ENCODE results near the gene THOC6.

THOC6 gene

DNA sequence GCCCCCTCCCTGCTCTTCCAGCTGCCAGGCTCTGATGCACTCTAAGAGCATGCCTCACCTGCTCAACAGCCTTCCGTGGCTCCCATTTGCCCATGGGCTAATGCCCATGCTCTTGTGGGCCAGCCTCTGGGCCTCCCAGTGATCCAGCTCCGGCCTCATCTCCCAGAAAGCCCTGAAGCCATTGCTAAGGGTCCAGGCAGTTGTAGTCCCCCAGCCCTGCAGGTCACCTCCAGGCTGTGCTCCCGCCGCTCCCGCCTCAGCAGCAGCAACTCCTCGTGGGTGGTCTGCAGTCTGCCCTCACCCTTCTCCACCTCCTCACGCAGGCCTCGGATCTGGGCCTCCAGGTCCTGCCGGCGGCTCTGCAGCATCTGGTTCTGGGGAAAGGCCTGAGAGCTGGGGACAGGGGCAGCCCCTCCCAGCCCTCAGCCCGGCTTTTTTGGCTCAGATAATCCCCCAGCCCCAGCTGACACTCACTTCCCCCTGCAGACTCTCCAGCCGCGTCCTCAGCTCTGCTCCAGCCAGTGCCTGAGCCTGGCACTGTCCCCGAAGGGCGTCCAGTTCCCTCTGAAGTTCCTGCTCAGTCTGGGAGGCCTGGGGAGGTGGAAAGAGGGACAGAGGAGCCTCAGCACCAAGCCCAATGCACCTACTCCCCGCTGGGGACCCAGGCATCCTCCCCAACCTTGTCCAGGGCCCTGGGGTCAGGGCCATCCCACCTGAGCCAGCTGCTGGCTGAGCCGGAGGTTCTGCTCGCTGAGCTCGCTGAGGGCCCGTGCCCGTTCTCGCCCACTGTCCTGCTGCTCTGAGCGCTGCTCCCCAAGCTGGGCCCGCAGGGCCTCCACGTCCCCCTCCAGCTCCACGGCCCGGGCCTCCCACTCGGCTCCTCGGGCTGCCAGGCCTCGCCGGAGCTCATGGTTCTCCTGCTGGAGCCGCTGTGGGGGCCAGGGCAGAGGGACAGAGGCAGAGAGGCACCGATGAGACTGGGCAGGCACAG is 6.7 kb downstream of the THOC6 start:
- DNase-seq (ENCODE audit: low read depth), result no peak
- H3K4me3 ChIP-seq (ENCODE audit: low read length), result no peak overlapping the region
- TF ChIP-seq, protein P1, sequence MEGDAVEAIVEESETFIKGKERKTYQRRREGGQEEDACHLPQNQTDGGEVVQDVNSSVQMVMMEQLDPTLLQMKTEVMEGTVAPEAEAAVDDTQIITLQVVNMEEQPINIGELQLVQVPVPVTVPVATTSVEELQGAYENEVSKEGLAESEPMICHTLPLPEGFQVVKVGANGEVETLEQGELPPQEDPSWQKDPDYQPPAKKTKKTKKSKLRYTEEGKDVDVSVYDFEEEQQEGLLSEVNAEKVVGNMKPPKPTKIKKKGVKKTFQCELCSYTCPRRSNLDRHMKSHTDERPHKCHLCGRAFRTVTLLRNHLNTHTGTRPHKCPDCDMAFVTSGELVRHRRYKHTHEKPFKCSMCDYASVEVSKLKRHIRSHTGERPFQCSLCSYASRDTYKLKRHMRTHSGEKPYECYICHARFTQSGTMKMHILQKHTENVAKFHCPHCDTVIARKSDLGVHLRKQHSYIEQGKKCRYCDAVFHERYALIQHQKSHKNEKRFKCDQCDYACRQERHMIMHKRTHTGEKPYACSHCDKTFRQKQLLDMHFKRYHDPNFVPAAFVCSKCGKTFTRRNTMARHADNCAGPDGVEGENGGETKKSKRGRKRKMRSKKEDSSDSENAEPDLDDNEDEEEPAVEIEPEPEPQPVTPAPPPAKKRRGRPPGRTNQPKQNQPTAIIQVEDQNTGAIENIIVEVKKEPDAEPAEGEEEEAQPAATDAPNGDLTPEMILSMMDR (conservative IDR thresholded peaks at IDR 0.05; ENCODE audit: low read depth, low read length), result no peak

DNA sequence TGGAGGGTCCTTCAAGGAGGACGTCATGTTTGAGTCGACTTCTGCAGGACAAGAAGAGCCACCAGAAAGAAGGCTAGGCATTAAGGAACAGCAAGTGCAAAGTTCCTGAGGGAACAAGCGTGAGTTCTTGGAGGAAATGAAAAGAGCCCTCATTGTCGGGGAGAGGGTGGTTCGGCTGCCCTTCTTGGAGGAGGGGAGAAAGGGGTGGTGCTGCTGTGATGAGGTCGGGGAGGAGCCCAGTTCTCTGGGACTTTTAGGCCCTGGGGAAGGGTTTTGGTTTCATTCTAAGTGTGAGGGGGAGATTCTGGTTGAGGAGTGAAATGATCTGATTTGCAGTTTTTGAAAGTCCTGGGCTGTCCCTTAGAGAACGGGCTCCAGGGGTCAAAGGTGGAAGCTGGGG is 8.8 kb downstream of the THOC6 start:
- DNase-seq (ENCODE audit: low read depth), result no peak
- TF ChIP-seq, protein P1 (conservative IDR thresholded peaks at IDR 0.05; ENCODE audit: low read depth, low read length), result no peak
- H3K4me3 ChIP-seq (ENCODE audit: low read length), result no peak overlapping the region

DNA sequence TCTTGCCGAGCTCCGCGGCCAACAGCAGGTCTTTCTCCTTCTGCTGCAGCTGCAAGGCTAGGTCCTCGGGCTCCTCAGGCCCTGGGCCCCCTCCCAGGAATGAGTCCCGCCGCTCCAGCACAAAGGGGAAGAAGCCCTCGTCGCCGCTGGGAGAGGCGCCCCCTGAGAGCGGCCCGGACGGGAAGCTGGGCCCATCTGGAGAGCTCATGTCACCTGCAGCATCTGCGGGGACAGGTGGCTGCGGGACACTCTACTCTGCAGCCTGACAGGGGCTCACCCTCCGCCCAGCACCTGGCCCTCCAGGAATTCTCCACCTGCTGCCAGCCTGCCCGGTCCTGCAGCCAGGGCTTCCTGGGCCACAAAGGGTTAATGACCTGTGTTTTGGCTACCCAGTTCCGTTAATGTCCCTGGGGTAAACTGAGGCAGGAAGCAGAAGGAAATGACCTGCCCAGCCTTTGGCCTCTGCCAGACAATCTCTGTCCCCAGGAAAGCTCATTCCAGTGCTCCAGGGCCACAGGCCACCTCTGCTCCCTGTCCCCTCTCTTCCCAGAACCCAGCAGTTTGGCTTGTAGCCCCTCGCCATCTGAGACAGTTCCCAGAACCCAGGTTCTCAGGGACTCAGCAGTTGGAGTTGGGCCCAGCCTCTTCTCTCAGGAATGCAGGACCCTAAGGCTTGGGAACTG is 11.6 kb downstream of the THOC6 start:
- H3K4me3 ChIP-seq (ENCODE audit: low read length), result no peak overlapping the region
- TF ChIP-seq, protein P1 (conservative IDR thresholded peaks at IDR 0.05; ENCODE audit: low read depth, low read length), result no peak
- DNase-seq (ENCODE audit: low read depth), result no peak

DNA sequence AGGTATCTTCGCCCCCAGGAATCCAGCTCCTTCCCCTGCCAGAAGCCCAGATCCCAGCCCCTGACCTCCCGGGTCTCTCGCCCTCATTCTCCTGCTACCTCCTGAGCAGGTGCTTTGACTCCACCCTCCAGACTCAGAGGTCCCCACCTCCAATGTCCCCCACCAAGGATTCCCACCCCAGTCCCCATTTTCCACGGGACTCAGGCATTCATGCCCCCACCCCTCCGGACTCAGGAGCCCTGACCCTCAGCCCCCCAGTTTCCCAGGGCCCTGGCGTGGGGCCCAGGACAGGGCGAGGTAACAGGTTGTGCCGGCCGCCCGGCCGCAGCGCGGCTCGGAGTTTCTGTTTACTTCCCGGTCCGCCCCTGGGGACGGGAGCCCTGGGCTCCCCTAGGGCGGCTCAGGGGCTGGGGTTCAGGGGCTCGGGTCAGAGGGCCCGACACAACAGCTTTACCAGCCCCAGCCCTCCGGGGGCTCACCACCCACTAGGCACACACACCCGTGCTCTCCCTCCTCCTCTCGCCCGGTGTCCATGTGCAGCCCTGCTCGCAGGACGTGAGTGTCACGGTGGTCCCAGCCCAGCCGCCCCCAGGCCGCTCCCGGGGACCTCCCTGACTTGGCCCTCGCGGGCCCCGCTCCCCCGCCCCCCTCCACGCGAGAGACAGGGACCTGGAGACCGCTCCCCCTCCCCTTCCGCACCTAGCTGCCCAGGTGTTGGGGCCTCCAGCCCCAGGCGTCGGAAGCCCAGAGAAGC is 12.3 kb downstream of the THOC6 start:
- no peak for DNase-seq (ENCODE audit: low read depth)
- TF ChIP-seq, protein P1 (conservative IDR thresholded peaks at IDR 0.05; ENCODE audit: low read depth, low read length), result no peak
- H3K4me3 ChIP-seq (ENCODE audit: low read length), result no peak overlapping the region

DNA sequence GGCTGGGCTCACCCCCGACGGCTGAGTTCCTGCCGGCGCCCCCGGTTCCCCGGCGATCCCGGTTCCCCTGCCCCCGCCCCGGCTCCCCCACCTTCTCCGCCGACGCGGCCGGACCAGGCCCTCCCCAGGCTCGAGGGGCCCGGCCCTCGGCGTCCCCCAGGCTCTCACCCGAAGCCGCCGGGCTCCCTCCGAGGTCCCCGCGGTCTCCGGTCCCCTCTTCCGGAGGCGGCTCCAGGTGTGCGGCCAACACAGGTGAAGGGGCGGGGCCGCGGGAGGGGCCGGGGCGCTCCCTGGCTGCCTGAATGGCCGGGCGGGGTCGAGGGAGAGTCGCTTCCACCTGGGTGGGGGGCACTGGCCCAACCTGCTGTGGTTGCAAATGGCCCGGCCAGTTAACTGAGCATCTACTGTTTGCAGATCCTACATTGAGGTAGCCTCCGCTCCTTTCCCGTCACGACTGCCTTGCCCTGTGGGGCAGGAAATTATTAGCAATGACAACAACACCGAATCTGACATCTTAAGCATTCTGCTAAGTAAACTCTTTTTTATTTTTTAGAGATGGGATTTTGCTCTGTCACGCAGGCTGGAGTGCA is 13.0 kb downstream of the THOC6 start, which contains the start of gene BICDL2:
Gene BICDL2 (minus strand): TSS at position 219 of the 590 bp plus-strand sequence. CDS start 1,448 bp downstream, outside the sequence.
- H3K4me3 ChIP-seq (ENCODE audit: low read length), result no peak within 1 kb of the TSS
- DNase-seq (ENCODE audit: low read depth), result no peak
- TF ChIP-seq, protein P1 (conservative IDR thresholded peaks at IDR 0.05; ENCODE audit: low read depth, low read length), result no peak

DNA sequence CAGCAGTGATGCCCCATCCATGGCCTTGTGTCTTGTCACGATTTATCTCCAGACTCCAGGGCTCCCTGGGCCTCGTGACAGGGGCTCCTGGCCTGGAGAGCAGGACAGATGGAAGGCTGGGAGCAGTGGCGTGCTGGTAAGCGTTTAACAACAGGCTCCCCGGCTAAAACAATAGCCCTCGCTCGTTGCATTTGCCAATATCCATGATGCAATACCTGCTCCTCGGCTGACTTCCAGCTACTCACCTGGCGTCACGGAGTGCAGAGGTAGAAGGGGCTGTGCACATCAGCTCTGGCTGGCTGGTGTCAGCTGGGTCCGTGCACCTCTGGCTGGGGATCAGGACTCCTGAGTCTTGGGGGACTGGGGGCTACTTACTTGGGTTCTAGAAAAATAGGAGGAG is 14.4 kb downstream of the THOC6 start:
- no peak for DNase-seq (ENCODE audit: low read depth)
- TF ChIP-seq, protein P1 (conservative IDR thresholded peaks at IDR 0.05; ENCODE audit: low read depth, low read length), result no peak

More for the DNA sequence above, 14.4 kb downstream of the THOC6 start:
- H3K4me3 ChIP-seq (ENCODE audit: low read length), result no peak overlapping the region
